Tibial nerve (tissue), 4 donors: ENCODE results near the gene HSF4. TPM values are rescaled to one million over a fixed set of nuclear protein-coding genes. Genes with fewer than 3 reads are reported as not detected.
A peak's percentile ranks its signal among the peaks of the same experiment; 100 is the strongest.

ENCODE experiments used
- DNase-seq, 2 donors: peaks; one replicate each; pipeline ENCODE4 v3.0.0-alpha.2; 2019; ENCODE audit warnings: low spot score in 2 of 2
- H3K27ac ChIP-seq, 4 donors: fragments of 200-600 bp; sonication (generic) in 3 of 4; one replicate each; pipeline ENCODE4 v1.5.1; 2017 to 2019; ENCODE audit warnings: mild to moderate bottlenecking in 1 of 4
- H3K27me3 ChIP-seq, 2 donors: fragments of 200-600 bp; sonication (generic) in 1 of 2; one replicate each; pipeline versions ENCODE4 v1.5.1 to v1.6.0; 2017 to 2019
- H3K36me3 ChIP-seq, 3 donors: fragments of 200-600 bp; sonication (generic); one replicate each; pipeline ENCODE4 v1.5.1; 2018 to 2019
- H3K4me1 ChIP-seq, 4 donors: fragments of 200-600 bp; sonication (generic) in 3 of 4; one replicate each; pipeline ENCODE4 v1.5.1; 2017 to 2019
- H3K4me3 ChIP-seq, 4 donors: fragments of 200-600 bp; sonication (generic) in 3 of 4; one replicate each; pipeline ENCODE4 v1.5.1; 2017 to 2019; ENCODE audit warnings: mild to moderate bottlenecking in 1 of 4, moderate library complexity in 1 of 4
- H3K9me3 ChIP-seq, 4 donors: fragments of 200-600 bp; sonication (generic) in 3 of 4; one replicate each; pipeline ENCODE4 v1.5.1; 2017 to 2019
- CTCF ChIP-seq, 5 experiments: fragments of 200-600 bp in 3 of 5; fragments of 450-650 bp in 2 of 5; sonication (generic) in 3 of 5; IDR thresholded peaks; one replicate each; pipeline ENCODE4 v1.5.1; 2016 to 2019; ENCODE audit warnings: antibody characterized with exemption in 5 of 5, mild to moderate bottlenecking in 3 of 5, moderate library complexity in 2 of 5
- EP300 ChIP-seq, 2 donors: sonication (generic); formaldehyde crosslinking; IDR thresholded peaks; one replicate each; pipeline ENCODE4 v1.6.1; 2017; ENCODE audit warnings: antibody characterized with exemption in 2 of 2, mild to moderate bottlenecking in 1 of 2
- POLR2A ChIP-seq, 2 donors: fragments of 450-650 bp; IDR thresholded peaks; one replicate each; pipeline ENCODE4 v1.6.1; 2017; ENCODE audit warnings: antibody characterized with exemption in 2 of 2, mild to moderate bottlenecking in 2 of 2, moderate library complexity in 2 of 2
- WGBS, 2 donors: methylation state at CpG; one replicate each; pipeline ENCODE4 v1.1.5; 2018; 5-methylcytosine and 5-hydroxymethylcytosine counted together
- total RNA-seq, 4 donors: library from RNA; depleted of rRNA; stranded (reverse); fragments of >200 nt; gene quantifications; one replicate each; pipeline ENCODE4 v1.1.0, GENCODE V29; 2016

The HSF4 gene
- total RNA-seq, 4 donors from 2014 or later: 103 to 167 (median 153) TPM

- no peak for DNase-seq
- no peaks in the 10 kb centered on the region for H3K36me3 ChIP-seq
- H3K27me3 ChIP-seq: peaks cover 0 to 16% of the 10 kb centered on the region in 2 donors
- no peaks in the 10 kb centered on the region for H3K9me3 ChIP-seq
- WGBS, 2 donors: 9% methylated on average over 17 to 53 of the region's 73 CpGs
- peaks cover 0 to 55% (median 26%) of the 10 kb centered on the region in 4 donors for H3K4me1 ChIP-seq
- H3K27ac ChIP-seq: peak overlapping the region in 1 of 4 donors; percentile 65
- H3K4me3 ChIP-seq: peak overlapping the region; percentile 28 to 50 (median 40)
- no peak for TF ChIP-seq EP300 (IDR thresholded peaks at IDR 0.05)
- TF ChIP-seq CTCF (IDR thresholded peaks at IDR 0.05): peak in 1 of 5 experiments; percentile 39
- no peak for TF ChIP-seq POLR2A (IDR thresholded peaks at IDR 0.05)
Measured at GRCh38 chr16:67177743-67178699, 13.5 kb downstream of the HSF4 start.

GRCh38 chr16:67179421-67180080 lies 15.0 kb downstream of the HSF4 start:
- Histone ChIP-seq H3K27me3 (peaks cover 0 to 14% of the 10 kb centered on the region in 2 donors), H3K4me1 (peaks cover 0 to 49% (median 16%) of the 10 kb centered on the region in 4 donors), H3K27ac (no peak overlapping the region), H3K4me3 (no peak overlapping the region), H3K36me3 (no peaks in the 10 kb centered on the region), H3K9me3 (no peaks in the 10 kb centered on the region)
- 88 to 93% methylated on average over 9 to 10 of the region's 13 CpGs for WGBS, 2 donors
- DNase-seq: no peak
- TF ChIP-seq POLR2A (IDR thresholded peaks at IDR 0.05): no peak
- TF ChIP-seq CTCF (IDR thresholded peaks at IDR 0.05): no peak
- no peak for TF ChIP-seq EP300 (IDR thresholded peaks at IDR 0.05)

GRCh38 chr16:67180166-67180565 lies 15.6 kb downstream of the HSF4 start:
- Histone ChIP-seq H3K27ac (no peak overlapping the region), H3K9me3 (no peaks in the 10 kb centered on the region), H3K4me3 (no peak overlapping the region), H3K27me3 (peaks cover 0 to 13% of the 10 kb centered on the region in 2 donors), H3K36me3 (no peaks in the 10 kb centered on the region), H3K4me1 (peaks cover 0 to 49% (median 18%) of the 10 kb centered on the region in 4 donors)
- no peak for DNase-seq
- TF ChIP-seq EP300 (IDR thresholded peaks at IDR 0.05) (no peak), POLR2A (IDR thresholded peaks at IDR 0.05) (no peak), CTCF (IDR thresholded peaks at IDR 0.05) (no peak)
- WGBS, 2 donors: 92 to 95% methylated on average over 15 to 16 of the region's 16 CpGs

- peak in 1 of 2 donors; percentile 33 for DNase-seq
- no peak for TF ChIP-seq EP300 (IDR thresholded peaks at IDR 0.05)
- TF ChIP-seq CTCF (IDR thresholded peaks at IDR 0.05): no peak
- TF ChIP-seq POLR2A (IDR thresholded peaks at IDR 0.05): no peak
- 39 to 51% methylated on average over 2 of the region's 2 CpGs for WGBS, 2 donors
- Histone ChIP-seq H3K36me3 (no peaks in the 10 kb centered on the region), H3K27me3 (peaks cover 0 to 13% of the 10 kb centered on the region in 2 donors), H3K27ac (peak overlapping the region in 3 of 4 donors; percentile 21 to 58 (median 40)), H3K9me3 (no peaks in the 10 kb centered on the region), H3K4me1 (peaks cover 0 to 57% (median 25%) of the 10 kb centered on the region in 4 donors), H3K4me3 (no peak overlapping the region)
Measured at GRCh38 chr16:67181346-67181745, 16.8 kb downstream of the HSF4 start.
